GM10266 (cell line): ENCODE results near the gene ARHGAP5.
"Not testable (repeated sequence)": the region's sequence is repeated elsewhere in the genome, so short reads cannot be mapped to it uniquely, and the experiment has no call there.

Experiments used
- DNase-seq: peaks from one replicate; pipeline ENCODE4 v3.0.0; 2012; ENCODE audit errors: extremely low spot score
- TF ChIP-seq, protein P1 (sequence below): IDR thresholded peaks from 2 replicates; pipeline ENCODE4 v1.5.1; 2012; ENCODE audit warnings: mild to moderate bottlenecking, low read depth; ENCODE audit not compliant: control insufficient read depth, insufficient read depth; ENCODE audit errors: missing control alignments

ARHGAP5 gene

GRCh38 chr14:32121536-32121935 is 44.4 kb downstream of the ARHGAP5 start:
- TF ChIP-seq, protein P1, sequence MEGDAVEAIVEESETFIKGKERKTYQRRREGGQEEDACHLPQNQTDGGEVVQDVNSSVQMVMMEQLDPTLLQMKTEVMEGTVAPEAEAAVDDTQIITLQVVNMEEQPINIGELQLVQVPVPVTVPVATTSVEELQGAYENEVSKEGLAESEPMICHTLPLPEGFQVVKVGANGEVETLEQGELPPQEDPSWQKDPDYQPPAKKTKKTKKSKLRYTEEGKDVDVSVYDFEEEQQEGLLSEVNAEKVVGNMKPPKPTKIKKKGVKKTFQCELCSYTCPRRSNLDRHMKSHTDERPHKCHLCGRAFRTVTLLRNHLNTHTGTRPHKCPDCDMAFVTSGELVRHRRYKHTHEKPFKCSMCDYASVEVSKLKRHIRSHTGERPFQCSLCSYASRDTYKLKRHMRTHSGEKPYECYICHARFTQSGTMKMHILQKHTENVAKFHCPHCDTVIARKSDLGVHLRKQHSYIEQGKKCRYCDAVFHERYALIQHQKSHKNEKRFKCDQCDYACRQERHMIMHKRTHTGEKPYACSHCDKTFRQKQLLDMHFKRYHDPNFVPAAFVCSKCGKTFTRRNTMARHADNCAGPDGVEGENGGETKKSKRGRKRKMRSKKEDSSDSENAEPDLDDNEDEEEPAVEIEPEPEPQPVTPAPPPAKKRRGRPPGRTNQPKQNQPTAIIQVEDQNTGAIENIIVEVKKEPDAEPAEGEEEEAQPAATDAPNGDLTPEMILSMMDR, result no peak
- DNase-seq, result no peak

GRCh38 chr14:32121948-32122347 is 44.8 kb downstream of the ARHGAP5 start:
- DNase-seq, result no peak
- TF ChIP-seq, protein P1, result no peak

DNA sequence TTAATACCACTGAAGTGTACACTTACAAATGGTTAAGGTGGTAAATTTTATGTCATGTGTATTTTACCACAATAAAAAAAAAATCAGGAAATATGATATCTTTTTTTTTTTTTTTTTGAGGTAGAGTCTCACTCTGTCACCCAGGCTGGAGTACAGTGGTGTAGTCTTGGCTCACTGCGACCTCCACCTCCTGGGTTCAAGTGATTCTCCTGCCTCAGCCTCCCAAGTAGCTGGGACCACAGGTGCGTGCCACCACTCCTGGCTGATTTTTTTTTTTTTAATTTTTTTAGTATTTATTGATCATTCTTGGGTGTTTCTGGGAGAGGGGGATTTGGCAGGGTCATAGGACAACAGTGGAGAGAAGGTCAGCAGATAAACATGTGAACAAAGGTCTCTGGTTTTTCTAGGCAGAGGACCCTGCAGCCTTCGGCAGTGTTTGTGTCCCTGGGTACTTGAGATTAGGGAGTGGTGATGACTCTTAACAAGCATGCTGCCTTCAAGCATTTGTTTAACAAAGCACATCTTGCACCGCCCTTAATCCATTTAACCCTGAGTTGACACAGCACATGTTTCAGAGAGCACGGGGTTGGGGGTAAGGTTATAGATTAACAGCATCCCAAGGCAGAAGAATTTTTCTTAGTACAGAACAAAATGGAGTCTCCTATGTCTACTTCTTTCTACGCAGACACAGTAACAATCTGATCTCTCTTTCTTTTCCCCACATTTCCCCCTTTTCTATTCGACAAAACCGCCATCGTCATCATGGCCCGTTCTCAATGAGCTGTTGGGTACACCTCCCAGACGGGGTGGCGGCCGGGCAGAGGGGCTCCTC is 50.0 kb downstream of the ARHGAP5 start:
- not testable (repeated sequence) for DNase-seq

DNA sequence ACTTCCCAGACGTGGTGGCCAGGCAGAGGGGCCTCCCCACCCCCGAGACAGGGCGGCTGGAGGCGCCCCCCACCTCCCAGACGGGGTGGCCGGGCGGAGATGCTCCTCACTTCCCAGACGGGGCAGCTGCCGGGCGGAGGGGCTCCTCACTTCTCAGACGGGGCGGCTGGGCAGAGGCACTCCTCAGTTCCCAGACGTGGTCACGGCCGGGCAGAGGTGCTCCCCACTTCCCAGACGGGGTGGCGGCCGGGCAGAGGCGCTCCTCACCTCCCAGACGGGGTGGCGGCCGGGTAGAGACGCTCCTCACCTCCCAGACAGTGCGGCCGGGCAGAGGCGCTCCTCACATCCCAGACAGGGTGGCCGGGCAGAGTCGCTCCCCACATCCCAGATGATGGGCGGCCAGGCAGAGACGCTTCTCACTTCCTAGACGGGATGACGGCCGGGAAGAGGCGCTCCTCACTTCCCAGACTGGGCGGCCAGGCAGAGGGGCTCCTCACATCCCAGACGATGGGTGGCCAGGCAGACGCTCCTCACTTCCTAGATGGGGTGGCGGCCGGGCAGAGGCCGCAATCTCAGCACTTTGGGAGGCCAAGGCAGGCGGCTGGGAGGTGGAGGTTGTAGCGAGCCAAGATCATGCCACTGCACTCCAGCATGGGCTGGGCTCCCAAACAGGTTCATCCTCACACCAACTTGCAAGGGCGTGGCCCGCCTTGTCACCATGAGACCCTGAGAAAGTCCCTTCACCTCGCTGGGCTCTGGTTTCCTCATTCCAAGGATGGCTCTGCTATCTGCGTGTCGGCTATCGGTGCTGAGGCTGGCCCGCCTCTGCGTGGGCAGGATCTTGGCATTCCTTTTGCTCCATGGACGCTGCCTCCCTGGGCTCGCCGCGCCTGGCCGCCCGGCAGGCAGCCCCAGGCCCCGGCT is 50.9 kb downstream of the ARHGAP5 start:
- not testable (repeated sequence) for DNase-seq

DNA sequence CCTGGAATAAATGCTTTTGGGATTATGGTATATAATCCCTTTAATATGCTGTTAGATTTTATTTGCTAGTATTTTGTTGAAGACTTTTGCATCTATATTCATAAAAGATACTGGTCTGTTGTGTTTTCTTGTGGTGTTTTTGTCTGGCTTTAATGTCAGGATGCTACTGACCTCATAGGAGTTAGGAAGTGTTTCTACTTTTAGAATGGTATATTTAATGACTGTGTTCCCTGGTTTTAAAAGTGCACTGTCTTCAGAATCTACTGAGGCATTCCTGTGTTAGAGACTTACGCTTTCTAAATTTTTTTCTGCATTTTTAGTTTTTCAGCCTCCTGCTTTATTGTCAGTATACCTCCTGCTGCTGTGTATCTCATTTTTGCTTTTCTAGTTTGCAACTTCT is 51.6 kb downstream of the ARHGAP5 start:
- TF ChIP-seq, protein P1, result no peak

DNA sequence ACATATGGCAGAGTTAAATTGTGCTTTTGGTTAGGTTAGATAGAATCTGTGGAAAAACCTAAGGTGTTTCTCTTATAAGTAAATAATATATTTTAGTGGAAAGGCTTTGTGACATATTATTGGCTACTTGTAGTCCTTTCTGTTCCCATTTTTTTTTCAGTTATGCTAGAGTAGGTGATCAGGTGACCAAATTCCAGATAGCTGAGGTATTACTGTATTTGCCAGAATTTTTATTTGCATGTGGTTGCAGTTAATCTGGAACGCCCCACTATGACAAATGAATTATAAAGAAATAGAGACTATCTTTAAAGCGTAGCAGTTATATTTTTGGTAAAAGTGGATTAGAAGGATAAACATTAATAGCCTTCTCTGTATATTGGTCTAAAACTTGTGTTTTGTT is 52.0 kb downstream of the ARHGAP5 start:
- DNase-seq, result no peak
- TF ChIP-seq, protein P1, result no peak

More for the DNA sequence above, 51.6 kb downstream of the ARHGAP5 start:
- DNase-seq, result no peak

DNA sequence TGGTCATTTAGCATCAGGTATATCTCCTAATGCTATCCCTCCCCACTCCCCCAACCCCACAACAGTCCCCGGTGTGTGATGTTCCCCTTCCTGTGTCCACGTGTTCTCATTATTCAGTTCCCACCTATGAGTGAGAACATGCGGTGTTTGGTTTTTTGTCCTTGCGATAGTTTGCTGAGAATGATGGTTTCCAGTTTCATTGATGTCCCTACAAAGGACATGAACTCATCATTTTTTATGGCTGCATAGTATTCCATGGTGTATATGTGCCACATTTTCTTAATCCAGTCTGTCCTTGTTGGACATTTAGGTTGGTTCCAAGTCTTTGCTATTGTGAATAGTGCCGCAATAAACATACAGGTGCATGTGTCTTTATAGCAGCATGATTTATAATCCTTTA is 54.6 kb downstream of the ARHGAP5 start:
- DNase-seq, result not testable (repeated sequence)

DNA sequence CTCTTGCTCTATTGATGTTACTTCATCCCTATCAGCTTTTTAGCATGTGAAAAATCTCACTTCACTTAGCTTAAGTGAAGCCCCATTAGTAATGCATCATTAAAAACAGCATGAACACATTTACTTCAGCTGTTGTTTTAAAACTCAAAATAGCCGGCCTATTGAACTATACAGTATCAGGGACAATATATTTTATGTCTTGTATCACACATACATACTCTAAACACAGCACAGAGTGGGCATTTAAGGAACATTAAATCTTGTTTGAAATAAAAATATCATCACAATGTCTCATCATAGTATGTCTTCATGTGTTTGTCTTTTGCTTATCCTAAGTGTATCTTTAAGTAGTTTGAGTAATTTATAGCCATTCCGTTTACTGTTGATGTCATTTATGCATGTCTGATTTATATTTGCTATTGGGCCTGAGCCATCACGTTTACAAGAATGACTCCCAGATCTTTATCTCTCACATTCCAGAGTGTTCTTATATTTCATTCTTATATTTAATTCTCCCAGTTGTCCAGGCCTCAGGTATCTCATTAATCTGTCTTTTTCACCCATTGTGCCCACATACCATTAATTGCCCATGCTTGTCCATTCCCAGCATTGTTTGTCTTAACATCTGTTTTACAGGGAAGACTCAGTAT is 57.5 kb downstream of the ARHGAP5 start:
- TF ChIP-seq, protein P1, result no peak
- no peak for DNase-seq
